Right atrium auricular region (tissue), 2 donors: Measurements from ENCODE around the gene WDR27. TPM values are rescaled to one million over a fixed set of nuclear protein-coding genes. Genes with fewer than 3 reads are reported as not detected.

Source experiments
- DNase-seq: peaks from one replicate; pipeline ENCODE4 v3.0.0-alpha.2; 2019; ENCODE audit warnings: low spot score
- H3K27ac ChIP-seq, 2 donors: fragments of 200-600 bp; sonication (generic); 1 replicate in 1 of 2; 2 replicates in 1 of 2; pipeline ENCODE4 v1.5.1; 2016 to 2019
- H3K27me3 ChIP-seq, 2 donors: fragments of 200-600 bp; sonication (generic); one replicate each; pipeline versions ENCODE4 v1.5.1 to v1.6.0; 2017 to 2019
- H3K36me3 ChIP-seq: fragments of 200-600 bp; sonication (generic); one replicate; pipeline ENCODE4 v1.5.1; 2016
- H3K4me1 ChIP-seq, 2 donors: fragments of 200-600 bp; sonication (generic); one replicate each; pipeline versions ENCODE4 v1.5.1 to v1.6.0; 2017 to 2019
- H3K4me3 ChIP-seq, 2 donors: fragments of 200-600 bp; sonication (generic); 1 replicate in 1 of 2; 2 replicates in 1 of 2; pipeline ENCODE4 v1.5.1; 2017 to 2019; ENCODE audit warnings: mild to moderate bottlenecking in 1 of 2, moderate library complexity in 1 of 2
- H3K9me3 ChIP-seq, 2 donors: fragments of 200-600 bp; sonication (generic); one replicate each; pipeline ENCODE4 v1.5.1; 2019
- CTCF ChIP-seq, 2 donors: fragments of 200-600 bp; sonication (generic); IDR thresholded peaks; one replicate each; pipeline ENCODE4 v1.5.1; 2019; ENCODE audit warnings: antibody characterized with exemption in 2 of 2
- total RNA-seq, 2 donors: library from RNA; depleted of rRNA; stranded (reverse); fragments of >200 nt; gene quantifications; one replicate each; pipeline ENCODE4 v1.1.0, GENCODE V29; 2016

The WDR27 gene
- total RNA-seq, 2 donors from 2014 or later = 3.5 to 4.7 TPM

- H3K36me3 ChIP-seq = no peaks in the 10 kb centered on the region
- no peak overlapping the region for H3K4me3 ChIP-seq
- no peak overlapping the region for H3K27ac ChIP-seq
- TF ChIP-seq CTCF (IDR thresholded peaks at IDR 0.05) = no peak
- peaks cover 0 to 10% of the 10 kb centered on the region in 2 donors for H3K4me1 ChIP-seq
- peaks cover 0 to 13% of the 10 kb centered on the region in 2 donors for H3K9me3 ChIP-seq
- no peaks in the 10 kb centered on the region for H3K27me3 ChIP-seq
- no peak for DNase-seq
These were observed 165.2 kb downstream of the WDR27 start for GRCh38 chr6:169536446-169537170.

GRCh38 chr6:169534039-169534421 is 167.8 kb downstream of the WDR27 start:
- Histone ChIP-seq H3K4me3 (no peak overlapping the region), H3K9me3 (peaks cover 0 to 13% of the 10 kb centered on the region in 2 donors), H3K36me3 (no peaks in the 10 kb centered on the region), H3K4me1 (peaks cover 0 to 9% of the 10 kb centered on the region in 2 donors), H3K27ac (no peak overlapping the region), H3K27me3 (no peaks in the 10 kb centered on the region)
- DNase-seq = no peak
- no peak for TF ChIP-seq CTCF (IDR thresholded peaks at IDR 0.05)

GRCh38 chr6:169533301-169534038 is 168.4 kb downstream of the WDR27 start:
- no peak for DNase-seq
- TF ChIP-seq CTCF (IDR thresholded peaks at IDR 0.05) = no peak
- no peak overlapping the region for H3K27ac ChIP-seq

GRCh38 chr6:169530752-169531123 is 171.1 kb downstream of the WDR27 start:
- H3K36me3 ChIP-seq = no peaks in the 10 kb centered on the region

More at GRCh38 chr6:169533301-169534038, 168.4 kb downstream of the WDR27 start:
- Histone ChIP-seq H3K27me3 (no peaks in the 10 kb centered on the region), H3K4me1 (peaks cover 0 to 6% of the 10 kb centered on the region in 2 donors), H3K4me3 (no peak overlapping the region), H3K9me3 (peaks cover 0 to 13% of the 10 kb centered on the region in 2 donors), H3K36me3 (no peaks in the 10 kb centered on the region)

More at GRCh38 chr6:169530752-169531123, 171.1 kb downstream of the WDR27 start:
- Histone ChIP-seq H3K9me3 (peaks cover 0 to 13% of the 10 kb centered on the region in 2 donors), H3K4me1 (peaks cover 0 to 6% of the 10 kb centered on the region in 2 donors), H3K27me3 (no peaks in the 10 kb centered on the region), H3K27ac (no peak overlapping the region), H3K4me3 (no peak overlapping the region)
- no peak for DNase-seq
- no peak for TF ChIP-seq CTCF (IDR thresholded peaks at IDR 0.05)
